NT2/D1 (cell line): ENCODE results near the gene PRKACB.

Experiments used
- DNase-seq: peaks from one replicate; pipeline ENCODE4 v3.0.0-alpha.2; 2011; ENCODE audit warnings: low read depth, low spot score
- H3K27me3 ChIP-seq: 2 replicates; pipeline ENCODE4 v1.6.0; 2011; ENCODE audit warnings: mild to moderate bottlenecking; ENCODE audit not compliant: insufficient read length, insufficient read depth
- H3K36me3 ChIP-seq: 2 replicates; pipeline ENCODE4 v1.6.1; 2011; ENCODE audit warnings: mild to moderate bottlenecking, low read length, mixed read lengths; ENCODE audit not compliant: insufficient read depth, insufficient read length
- H3K4me1 ChIP-seq: 2 replicates; pipeline ENCODE4 v1.5.1; 2011; ENCODE audit not compliant: insufficient read depth, insufficient read length
- H3K4me3 ChIP-seq: 2 replicates; pipeline ENCODE4 v1.5.1; 2011; ENCODE audit warnings: low read depth; ENCODE audit not compliant: insufficient read length
- H3K9ac ChIP-seq: 2 replicates; pipeline ENCODE4 v1.6.0; 2011; ENCODE audit warnings: low read depth; ENCODE audit not compliant: insufficient read length
- H3K9me3 ChIP-seq: 2 replicates; pipeline ENCODE4 v1.5.1; 2011; ENCODE audit warnings: mild to moderate bottlenecking, low read length; ENCODE audit not compliant: insufficient read depth
- SUZ12 ChIP-seq: IDR thresholded peaks from 2 replicates; pipeline ENCODE4 v1.6.1; 2011; ENCODE audit not compliant: insufficient read length, insufficient read depth; ENCODE audit errors: extremely low read depth
- YY1 ChIP-seq: IDR thresholded peaks from 2 replicates; pipeline ENCODE4 v1.6.1; 2011; ENCODE audit not compliant: insufficient read length, insufficient read depth
- ZNF274 ChIP-seq: IDR thresholded peaks from 2 replicates; pipeline ENCODE4 v1.6.1; 2011; ENCODE audit warnings: mild to moderate bottlenecking, low read depth, low read length

Gene PRKACB

DNA sequence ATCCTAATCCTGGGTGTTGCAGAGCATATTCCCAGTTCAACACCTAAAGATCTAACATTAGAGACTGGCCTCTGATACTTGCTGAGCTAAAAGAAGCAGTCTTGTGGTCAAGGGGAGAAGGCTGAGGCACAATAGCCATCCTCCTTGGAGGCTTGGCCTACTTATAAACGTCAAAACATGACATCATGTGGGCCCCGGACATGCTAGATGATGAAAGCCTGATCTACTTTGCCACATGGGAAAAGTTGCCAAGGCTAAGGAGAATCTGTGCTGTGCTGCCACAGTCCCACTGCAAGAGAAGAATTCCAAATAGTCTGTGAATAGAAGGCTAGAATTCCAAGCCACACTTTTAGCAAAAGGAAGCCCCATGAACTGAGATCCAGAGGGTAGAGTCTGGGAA is 113.5 kb downstream of the PRKACB start:
- Histone ChIP-seq H3K36me3 (no peaks in the 10 kb centered on the region), H3K9me3 (no peaks in the 10 kb centered on the region; the same call in 1 of the 2 replicates), H3K4me3 (no peak overlapping the region), H3K4me1 (no peaks in the 10 kb centered on the region), H3K9ac (no peak overlapping the region), H3K27me3 (no peaks in the 10 kb centered on the region)
- no peak for DNase-seq
- no peak for TF ChIP-seq YY1
- no peak for TF ChIP-seq SUZ12
- TF ChIP-seq ZNF274: no peak

DNA sequence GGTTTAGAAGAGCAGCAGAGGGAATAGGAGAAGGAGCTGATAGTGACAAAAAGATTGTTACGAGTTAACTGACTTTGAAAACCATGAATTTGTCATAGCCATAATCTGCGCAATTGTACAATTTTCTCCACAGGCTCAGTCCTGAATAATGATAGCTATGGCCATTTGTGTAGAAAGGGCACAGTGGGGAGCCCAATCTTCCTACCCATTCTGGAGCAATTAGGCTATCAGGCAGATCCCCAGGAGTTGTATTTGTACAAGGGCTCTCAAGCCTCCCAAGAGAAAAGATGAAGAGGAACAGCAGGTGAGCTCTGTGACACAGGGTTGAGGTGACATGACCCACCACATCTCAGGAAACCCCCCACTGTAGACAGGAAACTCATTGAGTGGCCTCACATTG is 115.3 kb downstream of the PRKACB start:
- no peak overlapping the region for H3K9ac ChIP-seq
- no peaks in the 10 kb centered on the region for H3K36me3 ChIP-seq
- no peaks in the 10 kb centered on the region; the same call in 1 of the 2 replicates for H3K9me3 ChIP-seq
- H3K27me3 ChIP-seq: no peaks in the 10 kb centered on the region
- H3K4me1 ChIP-seq: no peaks in the 10 kb centered on the region
- no peak for DNase-seq
- no peak overlapping the region for H3K4me3 ChIP-seq
- TF ChIP-seq SUZ12 (no peak), ZNF274 (no peak), YY1 (no peak)

DNA sequence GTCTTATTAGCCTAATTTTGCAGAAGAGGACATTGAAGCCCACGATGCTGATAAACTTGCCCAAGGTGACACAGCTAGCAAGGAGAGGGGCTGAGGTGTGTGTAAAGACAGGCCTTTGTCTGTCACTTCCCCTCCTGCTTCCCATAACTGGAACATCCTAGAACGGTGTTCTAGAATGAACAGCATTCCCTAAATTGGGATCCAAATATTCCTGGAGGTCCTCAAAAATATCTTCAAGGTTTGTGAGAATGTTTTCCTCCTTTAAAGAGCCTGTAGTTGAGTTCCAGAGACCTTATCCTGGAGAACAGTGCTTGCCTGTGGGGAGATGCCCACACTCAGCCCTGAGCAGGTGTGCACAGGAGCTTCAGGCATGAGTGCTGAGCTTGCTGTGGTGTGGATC is 115.9 kb downstream of the PRKACB start:
- H3K9me3 ChIP-seq: no peaks in the 10 kb centered on the region; the same call in 1 of the 2 replicates
- H3K9ac ChIP-seq: no peak overlapping the region
- TF ChIP-seq ZNF274 (no peak), SUZ12 (no peak), YY1 (no peak)
- no peaks in the 10 kb centered on the region for H3K36me3 ChIP-seq
- no peak for DNase-seq
- H3K4me1 ChIP-seq: no peaks in the 10 kb centered on the region
- no peak overlapping the region for H3K4me3 ChIP-seq
- no peaks in the 10 kb centered on the region for H3K27me3 ChIP-seq

DNA sequence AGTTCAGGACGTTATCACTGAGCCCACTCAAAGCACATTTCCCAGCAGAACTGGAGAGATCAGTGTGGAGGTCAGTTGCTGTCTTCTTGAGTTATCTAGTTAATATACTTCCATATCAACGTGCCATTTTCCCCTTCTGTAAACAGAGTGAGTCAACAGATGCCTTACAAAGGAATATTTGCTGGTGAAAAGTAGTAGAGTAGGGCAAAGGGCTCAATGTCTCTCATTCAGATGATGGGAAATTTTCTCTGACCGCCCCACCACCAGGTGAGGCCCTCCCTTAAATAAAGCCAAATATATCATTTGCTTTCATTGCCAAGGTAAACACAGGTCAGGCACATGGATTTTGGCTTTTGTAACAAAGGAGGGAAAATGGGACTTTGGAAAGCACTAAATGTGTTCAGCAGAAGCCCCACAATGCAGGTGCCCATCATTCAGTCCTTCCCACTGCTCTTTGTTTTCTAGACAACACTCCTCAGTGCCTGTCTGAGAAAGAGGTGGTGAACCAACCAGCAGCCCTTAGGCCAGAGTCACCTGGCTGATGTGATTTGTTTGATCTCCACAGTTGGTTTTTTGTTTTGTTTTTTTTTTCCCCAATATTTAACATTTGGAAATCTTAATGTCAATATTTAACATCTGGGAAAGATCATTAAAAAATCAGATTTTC is 116.9 kb downstream of the PRKACB start:
- Histone ChIP-seq H3K9ac (no peak overlapping the region), H3K27me3 (no peaks in the 10 kb centered on the region), H3K9me3 (no peaks in the 10 kb centered on the region; the same call in 1 of the 2 replicates), H3K36me3 (no peaks in the 10 kb centered on the region), H3K4me1 (no peaks in the 10 kb centered on the region), H3K4me3 (no peak overlapping the region)
- TF ChIP-seq YY1 (no peak), ZNF274 (no peak), SUZ12 (no peak)
- DNase-seq: no peak

DNA sequence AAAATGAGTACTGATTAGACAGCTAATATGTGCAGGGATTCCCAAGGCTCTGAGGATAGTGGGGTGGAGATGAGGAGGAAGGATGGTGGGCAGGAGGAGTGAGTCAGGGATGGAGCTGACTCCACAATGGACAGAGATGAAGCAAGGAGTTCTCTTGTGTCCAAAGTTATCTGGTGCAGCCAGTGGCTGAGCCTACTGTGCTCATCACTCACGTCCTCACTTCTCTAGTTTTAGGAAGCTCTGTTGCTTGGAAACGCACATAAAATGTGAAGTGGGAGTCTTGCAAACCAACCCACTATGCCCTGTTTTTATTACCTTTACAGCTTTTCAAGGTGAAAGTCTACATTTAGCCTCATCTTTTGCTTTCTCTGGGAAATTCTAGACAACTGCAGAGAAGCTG is 120.9 kb downstream of the PRKACB start:
- Histone ChIP-seq H3K4me1 (no peaks in the 10 kb centered on the region), H3K4me3 (no peak overlapping the region), H3K9me3 (no peaks in the 10 kb centered on the region), H3K36me3 (no peaks in the 10 kb centered on the region), H3K27me3 (no peaks in the 10 kb centered on the region), H3K9ac (no peak overlapping the region)
- no peak for TF ChIP-seq YY1
- no peak for TF ChIP-seq SUZ12
- no peak for TF ChIP-seq ZNF274
- no peak for DNase-seq

DNA sequence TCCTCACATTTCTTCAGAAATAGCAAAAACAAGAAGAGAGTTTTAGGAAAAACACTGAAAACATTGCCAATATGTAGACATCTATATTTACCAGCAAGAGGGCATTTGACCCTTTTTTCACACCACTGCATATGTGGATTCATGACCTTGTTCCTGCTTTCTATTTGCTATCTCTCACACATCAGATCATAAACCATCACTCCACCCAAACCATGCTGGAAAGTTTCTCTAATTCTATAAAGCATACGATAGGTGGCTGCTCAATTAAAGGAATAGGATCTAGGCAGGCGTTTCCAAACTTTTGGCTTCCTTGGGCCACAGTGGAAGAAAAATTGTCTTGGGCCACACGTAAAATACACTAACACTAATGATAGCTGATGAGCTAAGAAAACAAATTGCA is 121.8 kb downstream of the PRKACB start:
- no peak for DNase-seq
- Histone ChIP-seq H3K27me3 (no peaks in the 10 kb centered on the region), H3K36me3 (no peaks in the 10 kb centered on the region), H3K4me3 (no peak overlapping the region), H3K9ac (no peak overlapping the region), H3K4me1 (no peaks in the 10 kb centered on the region), H3K9me3 (no peaks in the 10 kb centered on the region)
- TF ChIP-seq ZNF274: no peak

DNA sequence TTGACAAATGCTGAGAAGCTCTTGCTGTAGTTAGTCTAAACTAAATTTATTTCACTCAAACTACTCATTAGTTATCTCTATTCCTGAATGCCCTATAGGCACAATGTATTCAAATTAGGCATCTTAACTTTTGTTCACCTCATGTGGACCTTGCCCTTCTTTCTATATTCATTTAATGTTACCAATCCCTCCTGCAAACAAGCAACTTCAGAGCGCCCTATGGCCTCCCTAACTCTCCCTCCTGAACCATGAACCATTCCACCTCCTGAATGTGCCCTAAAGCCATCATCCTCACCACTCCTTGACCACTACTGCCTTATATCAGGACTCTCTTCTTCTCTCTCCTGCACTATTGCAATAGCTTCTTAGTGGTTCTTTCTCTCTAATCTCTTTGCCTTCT is 122.7 kb downstream of the PRKACB start:
- Histone ChIP-seq H3K4me3 (no peak overlapping the region), H3K9ac (no peak overlapping the region), H3K9me3 (no peaks in the 10 kb centered on the region), H3K36me3 (no peaks in the 10 kb centered on the region), H3K4me1 (no peaks in the 10 kb centered on the region), H3K27me3 (no peaks in the 10 kb centered on the region)
- DNase-seq: no peak
- no peak for TF ChIP-seq YY1
- TF ChIP-seq ZNF274: no peak
- no peak for TF ChIP-seq SUZ12

DNA sequence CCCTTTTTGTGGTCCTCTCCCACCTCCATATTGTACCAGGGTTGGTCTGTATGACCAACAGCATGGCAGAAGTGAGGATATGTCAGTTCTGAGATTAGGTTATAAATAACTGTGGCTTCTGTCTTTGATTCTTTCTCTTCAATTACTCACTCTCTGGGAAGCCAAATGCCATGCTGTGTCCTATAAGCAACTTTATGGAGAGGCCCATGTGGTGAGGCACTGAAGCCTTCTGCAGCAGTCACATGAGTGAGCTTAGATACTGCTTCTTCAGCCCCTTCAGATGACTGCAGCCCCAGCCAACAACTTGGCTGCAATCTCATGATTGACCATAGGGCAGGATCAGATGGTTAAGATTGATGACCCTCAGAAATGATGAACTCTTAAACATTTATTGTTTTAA is 123.4 kb downstream of the PRKACB start:
- H3K27me3 ChIP-seq: no peaks in the 10 kb centered on the region
- H3K36me3 ChIP-seq: no peaks in the 10 kb centered on the region
- no peak for TF ChIP-seq ZNF274
- TF ChIP-seq YY1: no peak
- no peak for TF ChIP-seq SUZ12
- H3K9ac ChIP-seq: no peak overlapping the region
- H3K9me3 ChIP-seq: no peaks in the 10 kb centered on the region
- H3K4me1 ChIP-seq: no peaks in the 10 kb centered on the region
- H3K4me3 ChIP-seq: no peak overlapping the region
- DNase-seq: no peak
